Measurements from ENCODE around the gene ZBTB48. TPM values are rescaled to one million over a fixed set of nuclear protein-coding genes. Genes with fewer than 3 reads are reported as not detected.

ZBTB48 gene
- total RNA-seq (ENCODE audit: low replicate concordance), result 30.7 and 44.2 TPM in 2 replicates
- long read RNA-seq, partial matches to known transcripts, result 4 of 25 reads
- long read RNA-seq, other reads (novel, unspliced or antisense), result 18 of 25 reads

DNA sequence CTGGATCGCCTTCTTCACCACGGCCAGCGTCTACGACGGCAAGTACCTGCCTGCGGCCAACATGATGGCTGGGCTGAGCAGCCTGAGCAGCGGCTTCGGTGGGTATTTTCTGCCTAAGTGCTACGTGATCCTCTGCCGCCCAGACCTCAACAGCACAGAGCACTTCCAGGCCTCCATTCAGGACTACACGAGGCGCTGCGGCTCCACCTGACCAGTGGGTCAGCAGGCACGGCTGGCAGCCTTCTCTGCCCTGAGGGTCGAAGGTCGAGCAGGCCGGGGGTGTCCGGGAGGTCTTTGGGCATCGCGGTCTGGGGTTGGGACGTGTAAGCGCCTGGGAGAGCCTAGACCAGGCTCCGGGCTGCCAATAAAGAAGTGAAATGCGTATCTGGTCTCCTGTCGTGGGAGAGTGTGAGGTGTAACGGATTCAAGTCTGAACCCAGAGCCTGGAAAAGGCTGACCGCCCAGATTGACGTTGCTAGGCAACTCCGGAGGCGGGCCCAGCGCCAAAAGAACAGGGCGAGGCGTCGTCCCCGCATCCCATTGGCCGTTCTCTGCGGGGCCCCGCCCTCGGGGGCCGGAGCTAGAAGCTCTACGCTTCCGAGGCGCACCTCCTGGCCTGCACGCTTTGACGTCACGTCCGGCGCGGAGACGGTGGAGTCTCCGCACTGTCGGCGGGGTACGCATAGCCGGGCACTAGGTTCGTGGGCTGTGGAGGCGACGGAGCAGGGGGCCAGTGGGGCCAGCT lies at the start of gene ZBTB48:
TSS of gene ZBTB48 (plus strand) at position 621 of the 745 bp plus-strand sequence. CDS start 616 bp downstream, outside the sequence.
- Mint-ChIP-seq H3K27me3 (no peaks in the 10 kb centered on the region), H3K4me3 (peak within 1 kb of the TSS; percentile 97), H3K36me3 (no peaks in the 10 kb centered on the region), H3K27ac (peak within 1 kb of the TSS; percentile 97), H3K9me3 (no peaks in the 10 kb centered on the region), H3K4me1 (ENCODE audit: unreplicated experiment) (peaks cover 27% of the 10 kb centered on the region)
- TF ChIP-seq, protein P1, sequence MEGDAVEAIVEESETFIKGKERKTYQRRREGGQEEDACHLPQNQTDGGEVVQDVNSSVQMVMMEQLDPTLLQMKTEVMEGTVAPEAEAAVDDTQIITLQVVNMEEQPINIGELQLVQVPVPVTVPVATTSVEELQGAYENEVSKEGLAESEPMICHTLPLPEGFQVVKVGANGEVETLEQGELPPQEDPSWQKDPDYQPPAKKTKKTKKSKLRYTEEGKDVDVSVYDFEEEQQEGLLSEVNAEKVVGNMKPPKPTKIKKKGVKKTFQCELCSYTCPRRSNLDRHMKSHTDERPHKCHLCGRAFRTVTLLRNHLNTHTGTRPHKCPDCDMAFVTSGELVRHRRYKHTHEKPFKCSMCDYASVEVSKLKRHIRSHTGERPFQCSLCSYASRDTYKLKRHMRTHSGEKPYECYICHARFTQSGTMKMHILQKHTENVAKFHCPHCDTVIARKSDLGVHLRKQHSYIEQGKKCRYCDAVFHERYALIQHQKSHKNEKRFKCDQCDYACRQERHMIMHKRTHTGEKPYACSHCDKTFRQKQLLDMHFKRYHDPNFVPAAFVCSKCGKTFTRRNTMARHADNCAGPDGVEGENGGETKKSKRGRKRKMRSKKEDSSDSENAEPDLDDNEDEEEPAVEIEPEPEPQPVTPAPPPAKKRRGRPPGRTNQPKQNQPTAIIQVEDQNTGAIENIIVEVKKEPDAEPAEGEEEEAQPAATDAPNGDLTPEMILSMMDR (conservative IDR thresholded peaks at IDR 0.05), result no peak
- peak; percentile 99 for DNase-seq (ENCODE audit: extremely low spot score, unreplicated experiment)

DNA sequence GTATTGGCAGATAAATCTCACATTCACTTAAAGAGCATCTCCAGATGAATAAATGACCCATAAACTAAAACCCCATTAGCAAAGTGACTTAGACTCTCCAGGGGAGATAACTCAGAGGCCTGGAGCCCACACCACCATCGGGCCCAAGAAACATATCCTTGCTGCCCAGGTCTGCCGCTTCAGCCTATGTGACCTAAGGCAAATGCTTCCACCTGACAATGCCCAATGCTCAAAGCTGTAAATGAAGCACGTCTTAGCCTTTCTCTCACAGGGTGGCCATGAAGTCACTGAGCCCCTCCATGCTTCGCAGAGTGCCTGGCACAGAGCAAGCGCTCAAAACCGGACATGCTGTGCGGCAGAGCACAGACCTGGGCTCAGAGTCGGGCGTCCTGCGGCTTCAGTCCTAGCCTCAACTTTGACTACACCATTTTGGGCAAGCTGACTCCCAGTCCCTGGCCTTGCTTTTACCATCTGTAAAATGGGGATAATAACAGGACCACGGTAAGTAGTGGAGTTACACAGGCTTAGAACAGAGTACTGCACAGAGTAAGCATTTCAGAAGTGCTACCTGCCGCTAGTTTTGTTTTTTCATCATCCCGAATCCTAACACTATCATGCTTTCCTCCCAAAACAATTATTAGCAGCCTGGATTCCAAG lies 49.2 kb upstream of the ZBTB48 start:
- Mint-ChIP-seq H3K27me3 (no peaks in the 10 kb centered on the region), H3K4me3 (no peak overlapping the region), H3K27ac (no peak overlapping the region), H3K9me3 (no peaks in the 10 kb centered on the region), H3K4me1 (ENCODE audit: unreplicated experiment) (no peaks in the 10 kb centered on the region), H3K36me3 (peaks cover 30% of the 10 kb centered on the region)
- TF ChIP-seq, protein P1 (conservative IDR thresholded peaks at IDR 0.05), result no peak
- DNase-seq (ENCODE audit: extremely low spot score, unreplicated experiment), result no peak

DNA sequence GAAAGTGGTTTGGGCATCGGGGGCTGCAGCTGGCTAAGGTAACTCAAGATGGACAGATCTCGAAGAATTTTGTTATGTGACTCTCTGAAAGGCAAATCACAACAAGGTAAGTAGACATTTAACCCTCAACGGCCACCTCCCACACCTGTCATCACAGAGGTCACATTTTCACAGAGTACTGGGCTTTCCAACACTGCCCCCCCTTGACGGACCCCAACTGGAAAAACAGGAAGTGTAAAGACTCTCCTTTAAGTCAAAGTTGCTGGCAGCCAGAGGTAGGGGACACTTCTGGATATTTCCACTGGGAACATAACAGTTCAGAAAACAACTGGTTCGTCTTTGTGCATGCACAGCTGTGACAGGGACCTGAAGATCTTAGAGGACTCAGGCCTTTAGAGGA lies 47.8 kb upstream of the ZBTB48 start:
- no peaks in the 10 kb centered on the region for H3K9me3 Mint-ChIP-seq
- TF ChIP-seq, protein P1 (conservative IDR thresholded peaks at IDR 0.05), result no peak
- no peaks in the 10 kb centered on the region for H3K4me1 Mint-ChIP-seq (ENCODE audit: unreplicated experiment)
- H3K36me3 Mint-ChIP-seq, result peaks cover 21% of the 10 kb centered on the region
- DNase-seq (ENCODE audit: extremely low spot score, unreplicated experiment), result no peak
- H3K4me3 Mint-ChIP-seq, result no peak overlapping the region
- H3K27ac Mint-ChIP-seq, result no peak overlapping the region
- H3K27me3 Mint-ChIP-seq, result no peaks in the 10 kb centered on the region

DNA sequence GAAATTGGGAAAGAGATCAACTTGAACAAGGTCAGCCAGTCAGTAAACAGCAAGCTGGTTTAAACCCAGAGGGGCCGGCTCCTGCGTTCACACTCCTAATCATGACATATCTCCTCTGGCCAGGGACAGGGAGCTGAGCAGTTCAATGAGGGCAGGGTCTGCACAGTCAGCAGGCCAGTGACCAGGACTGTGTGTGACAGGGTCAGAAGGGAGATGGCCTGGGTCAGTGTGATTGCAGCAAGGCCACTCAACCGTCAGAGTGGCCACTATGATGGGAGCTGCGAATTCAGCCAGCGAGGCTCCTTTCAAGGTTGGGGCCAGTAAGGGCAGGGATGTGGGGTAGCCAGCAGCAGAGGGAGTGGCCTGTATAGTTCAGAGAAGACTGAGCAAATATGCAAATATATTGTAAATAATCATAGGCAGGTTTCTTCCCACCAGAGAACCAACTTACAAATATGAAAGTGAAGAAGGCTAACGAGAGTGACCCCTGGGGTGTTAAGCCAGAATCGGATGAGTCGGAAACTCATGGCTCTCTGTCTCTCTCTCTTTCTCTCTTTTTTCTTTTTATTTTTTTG lies 45.5 kb upstream of the ZBTB48 start:
- TF ChIP-seq, protein P1 (conservative IDR thresholded peaks at IDR 0.05), result no peak
- Mint-ChIP-seq H3K4me3 (no peak overlapping the region), H3K27me3 (no peaks in the 10 kb centered on the region), H3K4me1 (ENCODE audit: unreplicated experiment) (no peaks in the 10 kb centered on the region), H3K27ac (no peak overlapping the region), H3K36me3 (peaks cover 17% of the 10 kb centered on the region), H3K9me3 (no peaks in the 10 kb centered on the region)
- DNase-seq (ENCODE audit: extremely low spot score, unreplicated experiment), result no peak

DNA sequence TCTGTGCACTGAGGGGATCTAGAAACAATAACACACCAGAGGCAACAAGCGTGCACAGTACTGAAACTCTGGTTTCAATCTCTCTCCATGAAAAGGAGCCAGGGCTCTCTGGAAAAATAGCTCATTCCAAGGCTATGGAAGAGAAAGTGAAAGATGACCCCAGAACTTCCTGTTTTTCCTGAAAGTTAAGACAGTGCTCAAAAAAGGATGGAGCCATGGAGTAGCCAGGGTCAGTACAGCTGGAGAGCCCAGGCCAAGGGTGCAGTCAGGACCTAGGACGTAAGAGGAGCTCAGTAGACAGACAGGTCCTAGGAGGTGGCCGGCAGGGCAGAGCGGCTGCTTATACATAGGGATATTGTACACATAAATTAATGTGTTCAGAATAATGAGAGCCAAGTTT lies 44.6 kb upstream of the ZBTB48 start:
- Mint-ChIP-seq H3K27me3 (no peaks in the 10 kb centered on the region), H3K4me3 (no peak overlapping the region), H3K27ac (no peak overlapping the region), H3K4me1 (ENCODE audit: unreplicated experiment) (no peaks in the 10 kb centered on the region), H3K36me3 (peaks cover 17% of the 10 kb centered on the region), H3K9me3 (no peaks in the 10 kb centered on the region)
- TF ChIP-seq, protein P1 (conservative IDR thresholded peaks at IDR 0.05), result no peak
- no peak for DNase-seq (ENCODE audit: extremely low spot score, unreplicated experiment)
